Left ventricle myocardium superior (tissue), 1 donor: Measurements from ENCODE around the gene GAREM2. TPM values are rescaled to one million over a fixed set of nuclear protein-coding genes. Genes with fewer than 3 reads are reported as not detected.
A peak's percentile ranks its signal among the peaks of the same experiment; 100 is the strongest.

Experiments
- ATAC-seq: fragments of 200-7000 bp; cut with Tn5 transposase; one replicate; pipeline ENCODE4 v1.9.1; 2020; ENCODE audit warnings: mild to moderate bottlenecking, moderate library complexity
- DNase-seq: peaks from one replicate; pipeline ENCODE4 v3.0.0-alpha.2; 2020
- intact Hi-C: fragments of 100-400 bp; cut with micrococcal nuclease; formaldehyde crosslinking; loops from one replicate; pipeline ENCODE4 v1.11.0; 2022
- total RNA-seq: library from RNA; stranded (reverse); fragmentation: NEBNext Ultra II Directional; extraction: Animal tissue kit (Norgen Biotek cat#: 25700); gene quantifications from one replicate; pipeline ENCODE4 v1.2.1, GENCODE V29; 2021
- donor health status: DM: no; HTN: yes; CAD: no; lungs with severe emphysema.

Gene GAREM2
- total RNA-seq, 1 donor from 2014 or later, result 3.6 TPM

- DNase-seq (peak; percentile 94), ATAC-seq (peak; percentile 86)
- intact Hi-C loops, result no loop called here
Observed at GRCh38 chr2:26184555-26185303, 11.8 kb downstream of the GAREM2 start.

GRCh38 chr2:26185304-26185928, 12.5 kb downstream of the GAREM2 start:
- intact Hi-C loops, result no loop called here
- no peak for ATAC-seq
- no peak for DNase-seq

- DNase-seq, result no peak
- intact Hi-C loops, result no loop called here
- ATAC-seq, result no peak
Observed at GRCh38 chr2:26185954-26186770, 13.3 kb downstream of the GAREM2 start.

GRCh38 chr2:26187114-26187513, 14.2 kb downstream of the GAREM2 start:
- no peak for ATAC-seq
- intact Hi-C loops, result no loop called here

GRCh38 chr2:26187537-26188104, 14.7 kb downstream of the GAREM2 start:
- no peak for DNase-seq
- no peak for ATAC-seq
- intact Hi-C loops, result no loop called here

More at GRCh38 chr2:26187114-26187513, 14.2 kb downstream of the GAREM2 start:
- DNase-seq, result no peak

- DNase-seq, result no peak
- intact Hi-C loops, result no loop called here
- no peak for ATAC-seq
Observed at GRCh38 chr2:26189123-26189522, 16.2 kb downstream of the GAREM2 start.

GRCh38 chr2:26189751-26190150, 16.9 kb downstream of the GAREM2 start:
- DNase-seq (no peak), ATAC-seq (peak; percentile 4)
- intact Hi-C loops, result no loop called here

GRCh38 chr2:26190369-26190768, 17.5 kb downstream of the GAREM2 start:
- ATAC-seq (no peak), DNase-seq (no peak)
- intact Hi-C loops, result no loop called here

- no peak for DNase-seq
Observed at GRCh38 chr2:26191316-26192159, 18.6 kb downstream of the GAREM2 start.

GRCh38 chr2:26193578-26194231, 20.8 kb downstream of the GAREM2 start:
- intact Hi-C loops, result no loop called here
- DNase-seq (no peak), ATAC-seq (no peak)

More at GRCh38 chr2:26191316-26192159, 18.6 kb downstream of the GAREM2 start:
- ATAC-seq, result peak; percentile 22
- intact Hi-C loops, result no loop called here

- intact Hi-C loops, result no loop called here
- ATAC-seq (no peak), DNase-seq (no peak)
Observed at GRCh38 chr2:26195040-26195984, 22.4 kb downstream of the GAREM2 start.

GRCh38 chr2:26196683-26197418, 24.0 kb downstream of the GAREM2 start:
- intact Hi-C loops, result no loop called here
- DNase-seq, result no peak
- ATAC-seq, result peak; percentile 54

GRCh38 chr2:26197516-26197915, 24.6 kb downstream of the GAREM2 start:
- ATAC-seq (no peak), DNase-seq (no peak)
- intact Hi-C loops, result no loop called here

- ATAC-seq (no peak), DNase-seq (no peak)
- intact Hi-C loops, result no loop called here
Observed at GRCh38 chr2:26202981-26203490, 30.1 kb downstream of the GAREM2 start.

GRCh38 chr2:26203906-26204305, 31.0 kb downstream of the GAREM2 start:
- ATAC-seq (no peak), DNase-seq (no peak)
- intact Hi-C loops, result no loop called here

GRCh38 chr2:26212011-26212410, 39.1 kb downstream of the GAREM2 start:
- intact Hi-C loops, result no loop called here
- DNase-seq (no peak), ATAC-seq (no peak)
